Right cardiac atrium (tissue), 5 donors: ENCODE results near the gene RFX7. TPM values are rescaled to one million over a fixed set of nuclear protein-coding genes. Genes with fewer than 3 reads are reported as not detected.
A peak's percentile ranks its signal among the peaks of the same experiment; 100 is the strongest.

Experiments
- ATAC-seq, 2 donors: fragments of 200-7000 bp; cut with Tn5 transposase; one replicate each; pipeline versions ENCODE4 v1.8.0 to v1.9.1; 2020; ENCODE audit warnings: moderate library complexity in 2 of 2, mild to moderate bottlenecking in 1 of 2
- DNase-seq, 3 donors: peaks; one replicate each; pipeline ENCODE4 v3.0.0-alpha.2; 2020
- H3K27ac ChIP-seq: one replicate; pipeline ENCODE4 v1.5.1; 2013; ENCODE audit warnings: mild to moderate bottlenecking, low read length, control low read depth, moderate library complexity
- H3K27me3 ChIP-seq: one replicate; pipeline ENCODE4 v1.6.1; 2013; ENCODE audit not compliant: control insufficient read depth, insufficient read depth
- H3K4me1 ChIP-seq: one replicate; pipeline ENCODE4 v1.6.1; 2013; ENCODE audit warnings: low read length; ENCODE audit not compliant: control insufficient read depth, insufficient read depth
- H3K4me3 ChIP-seq: one replicate; pipeline ENCODE4 v1.5.1; 2013; ENCODE audit warnings: low read length, control low read depth
- H3K9me3 ChIP-seq: one replicate; pipeline ENCODE4 v1.6.1; 2013; ENCODE audit warnings: low read length; ENCODE audit not compliant: control insufficient read depth
- WGBS: extraction: QIAGEN DNeasy Blood & Tissue Kit; methylation state at CpG from one replicate; pipeline ENCODE4 v1.1.7; 2013; 5-methylcytosine and 5-hydroxymethylcytosine counted together
- intact Hi-C, 4 donors: fragments of 100-400 bp; cut with DNase I; formaldehyde crosslinking; loops; one replicate each; pipeline versions ENCODE4 v1.11.0 to v1.14.0; 2022 to 2023
- polyA plus RNA-seq: library from polyadenylated mRNA; stranded (reverse); fragments of 200-250 nt; gene quantifications from one replicate; pipeline ENCODE4 v1.2.3, GENCODE V29; 2013
- total RNA-seq, 4 donors: library from RNA; stranded (reverse); fragmentation: NEBNext Ultra II Directional; extraction: Animal tissue kit (Norgen Biotek cat#: 25700); gene quantifications; one replicate each; pipeline ENCODE4 v1.2.1, GENCODE V29; 2021
- donor health status: healthy with polysubstance abuse.
- donor health status: DM: no; HTN: yes; CAD: no.
- donor health status: DM: no; HTN: no; CAD: no.
- donor health status: DM: no; HTN: yes; CAD: no; lungs with severe emphysema.
- donor health status: DM: yes; HTN: yes; CAD: no.

Gene RFX7
- total and polyA plus RNA-seq, 5 donors: 1.1 to 10.1 (median 8.6) TPM

DNA sequence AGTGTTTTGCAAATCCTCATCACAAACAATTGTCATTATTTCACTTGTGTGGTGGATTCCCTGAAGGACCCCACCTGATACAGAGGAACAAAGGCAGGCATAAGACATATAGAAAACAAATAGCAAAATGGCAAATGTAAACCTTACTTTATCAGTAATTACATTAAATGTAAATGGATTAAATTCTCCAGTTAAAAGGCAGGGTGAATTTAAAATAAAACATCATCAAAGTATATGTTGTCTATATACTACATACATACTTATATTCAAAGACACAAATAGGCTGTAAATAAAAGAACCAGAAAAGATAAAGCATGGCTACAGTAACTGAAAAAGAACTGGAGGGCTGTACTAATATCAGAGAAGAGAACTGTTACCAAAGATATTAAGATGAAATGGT lies 117.3 kb downstream of the RFX7 start:
- Histone ChIP-seq H3K4me3 (no peak overlapping the region), H3K27me3 (no peaks in the 10 kb centered on the region), H3K9me3 (no peaks in the 10 kb centered on the region), H3K4me1 (no peaks in the 10 kb centered on the region), H3K27ac (no peak overlapping the region)
- DNase-seq (no peak), ATAC-seq (no peak)
- intact Hi-C loops: no loop called here

DNA sequence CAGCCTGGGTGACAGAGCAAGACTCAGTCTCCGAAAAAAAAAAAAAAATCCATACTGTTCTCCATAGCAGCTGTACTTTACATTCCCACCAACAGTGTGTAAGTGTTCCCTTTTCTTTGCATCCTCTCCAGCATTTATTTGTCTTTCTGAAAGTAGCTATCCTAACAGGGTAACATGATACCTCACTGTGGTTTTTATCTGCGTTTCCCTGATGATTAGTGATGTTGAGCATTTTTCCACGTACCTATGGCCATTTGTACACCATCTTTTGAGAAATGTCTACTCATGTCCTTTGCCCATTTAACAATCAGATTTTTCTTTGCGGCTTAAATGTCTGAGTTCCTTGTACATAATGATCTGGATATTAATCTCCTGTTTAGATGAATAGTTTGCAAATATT lies 119.3 kb downstream of the RFX7 start:
- Histone ChIP-seq H3K27me3 (no peaks in the 10 kb centered on the region), H3K9me3 (no peaks in the 10 kb centered on the region), H3K27ac (no peak overlapping the region), H3K4me1 (no peaks in the 10 kb centered on the region), H3K4me3 (no peak overlapping the region)
- DNase-seq: no peak
- intact Hi-C loops: no loop called here
- no peak for ATAC-seq
- over 99% methylated on average over 4 of the region's 4 CpGs for WGBS

DNA sequence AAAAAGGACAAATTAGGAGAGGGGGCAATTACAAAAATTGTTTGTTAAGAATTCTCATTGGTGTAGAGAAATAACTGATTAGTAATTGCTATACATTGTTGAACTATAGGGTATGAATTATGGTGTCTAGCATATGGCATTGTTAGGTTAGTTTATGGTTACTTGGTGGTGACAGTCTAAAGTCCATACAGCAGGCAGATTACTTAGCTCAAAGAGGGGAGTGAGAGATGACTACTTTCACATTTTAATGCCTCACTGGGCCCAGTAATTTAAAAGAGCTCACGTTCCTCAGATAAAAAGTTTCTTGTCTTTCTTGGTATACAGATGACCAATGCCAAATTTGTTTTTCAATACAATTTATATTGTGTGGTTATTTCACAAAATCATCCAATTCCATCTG lies 137.8 kb downstream of the RFX7 start:
- H3K27me3 ChIP-seq: no peaks in the 10 kb centered on the region
- no peaks in the 10 kb centered on the region for H3K4me1 ChIP-seq
- H3K9me3 ChIP-seq: no peaks in the 10 kb centered on the region
- no peak overlapping the region for H3K4me3 ChIP-seq
- WGBS: 76% methylated on average over 1 of the region's 1 CpG
- H3K27ac ChIP-seq: no peak overlapping the region
- DNase-seq (no peak), ATAC-seq (no peak)
- intact Hi-C loops: no loop called here

DNA sequence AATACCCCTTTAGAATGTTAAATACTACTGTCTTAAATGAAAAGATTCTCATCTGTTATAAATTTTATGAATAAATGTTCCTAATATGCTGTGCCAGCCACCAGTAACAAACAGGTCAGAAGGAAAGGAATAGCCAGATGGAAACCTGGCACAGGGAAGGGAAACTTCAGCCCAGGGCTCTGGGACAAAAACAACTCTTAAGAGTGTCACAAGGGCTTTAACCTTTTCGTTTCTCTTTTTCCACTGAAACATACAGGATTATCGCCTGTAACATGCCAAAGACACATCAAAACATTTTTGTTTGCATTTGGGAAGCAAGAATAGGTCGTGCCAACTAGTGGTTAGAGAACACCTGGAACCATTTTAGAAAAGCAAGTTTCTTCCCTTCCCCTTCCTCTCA lies 141.2 kb downstream of the RFX7 start:
- 54% methylated on average over 3 of the region's 3 CpGs for WGBS
- H3K4me1 ChIP-seq: no peaks in the 10 kb centered on the region
- ATAC-seq (peak; percentile 82 to 86), DNase-seq (no peak)
- intact Hi-C loops: no loop called here
- no peaks in the 10 kb centered on the region for H3K9me3 ChIP-seq
- no peak overlapping the region for H3K4me3 ChIP-seq
- H3K27me3 ChIP-seq: no peaks in the 10 kb centered on the region
- H3K27ac ChIP-seq: no peak overlapping the region

DNA sequence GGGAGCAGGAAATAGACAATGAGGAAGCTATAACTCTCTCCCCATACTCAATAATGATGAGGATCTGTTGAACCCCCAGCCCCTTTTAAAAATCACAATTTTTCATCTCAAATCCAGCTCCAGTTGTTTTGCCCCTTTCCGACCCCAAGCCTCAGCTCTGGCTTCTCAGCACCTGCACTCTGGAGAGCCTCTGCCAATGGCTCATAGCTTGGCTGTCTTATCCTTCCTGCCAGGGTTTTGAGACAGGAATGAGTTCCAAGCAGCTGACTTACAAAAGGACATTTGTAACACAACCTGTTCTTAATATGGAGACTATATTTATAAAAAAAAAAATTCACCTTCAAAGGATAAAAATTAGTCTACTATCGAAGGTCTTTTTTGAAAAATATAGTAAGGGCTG lies 144.4 kb downstream of the RFX7 start:
- H3K27ac ChIP-seq: no peak overlapping the region
- no peak for DNase-seq
- ATAC-seq: no peak
- intact Hi-C loops: no loop called here
- no peaks in the 10 kb centered on the region for H3K9me3 ChIP-seq
- 75% methylated on average over 2 of the region's 2 CpGs for WGBS
- H3K4me1 ChIP-seq: no peaks in the 10 kb centered on the region
- no peak overlapping the region for H3K4me3 ChIP-seq
- no peaks in the 10 kb centered on the region for H3K27me3 ChIP-seq

DNA sequence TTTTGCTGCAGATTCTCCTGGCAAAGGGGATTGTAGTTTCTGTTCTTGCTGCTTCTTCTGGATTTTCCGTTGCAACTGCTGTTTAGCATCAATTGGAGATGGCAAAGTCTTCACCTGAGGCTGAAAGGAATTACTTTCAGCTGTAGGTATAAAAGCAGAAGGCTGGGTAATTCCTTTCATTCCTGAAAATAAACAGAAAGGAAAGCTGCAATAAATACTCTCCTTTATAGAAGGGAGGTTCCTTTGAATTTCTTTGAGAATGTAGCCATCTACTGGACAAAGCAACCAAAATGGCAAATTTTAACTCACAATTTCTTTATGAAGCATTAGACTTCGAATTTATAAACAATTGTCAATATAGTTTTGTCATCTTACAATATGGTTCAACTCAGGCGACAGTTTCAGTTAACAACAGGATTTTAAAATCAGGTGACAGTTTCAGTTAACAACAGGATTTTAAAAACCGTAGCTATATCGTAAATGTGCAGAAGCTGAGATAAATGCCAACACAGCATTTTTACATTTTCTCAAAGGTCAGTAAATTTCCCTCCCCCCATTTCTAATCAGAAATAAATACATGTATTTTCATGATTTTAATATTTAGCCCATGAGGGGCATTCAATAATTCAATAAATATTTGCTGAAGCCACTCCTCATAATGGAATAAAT lies 145.3 kb downstream of the RFX7 start:
- Histone ChIP-seq H3K27me3 (no peaks in the 10 kb centered on the region), H3K4me1 (no peaks in the 10 kb centered on the region), H3K9me3 (no peaks in the 10 kb centered on the region), H3K27ac (no peak overlapping the region), H3K4me3 (no peak overlapping the region)
- no peak for ATAC-seq
- no peak for DNase-seq
- intact Hi-C loops: no loop called here
- 80% methylated on average over 5 of the region's 5 CpGs for WGBS

DNA sequence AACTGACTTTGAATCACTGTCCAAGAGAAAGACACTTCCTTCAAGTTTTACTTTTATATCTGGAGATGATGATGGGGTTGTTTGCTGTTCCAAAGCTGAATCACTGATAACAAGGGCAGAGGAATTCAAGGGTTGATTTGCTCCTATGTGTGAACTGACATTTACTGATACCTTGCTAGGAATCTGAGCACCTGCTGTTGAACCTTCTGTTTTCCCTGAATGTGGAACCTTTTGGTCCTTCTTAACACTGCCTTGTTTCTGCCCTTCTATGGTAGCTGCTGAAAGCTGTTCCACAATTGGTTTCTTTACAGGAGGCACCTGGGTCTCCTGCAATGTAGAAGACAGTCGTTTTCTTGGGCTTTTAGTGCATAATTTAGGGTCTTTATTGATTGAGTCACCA lies 148.3 kb downstream of the RFX7 start:
- no peak overlapping the region for H3K27ac ChIP-seq
- no peak for ATAC-seq
- whole genome bisulfite sequencing: 64% methylated on average over 1 of the region's 1 CpG
- no peak overlapping the region for H3K4me3 ChIP-seq
- intact Hi-C loops: no loop called here
- H3K4me1 ChIP-seq: no peaks in the 10 kb centered on the region
- no peak for DNase-seq
- no peaks in the 10 kb centered on the region for H3K9me3 ChIP-seq
- no peaks in the 10 kb centered on the region for H3K27me3 ChIP-seq

DNA sequence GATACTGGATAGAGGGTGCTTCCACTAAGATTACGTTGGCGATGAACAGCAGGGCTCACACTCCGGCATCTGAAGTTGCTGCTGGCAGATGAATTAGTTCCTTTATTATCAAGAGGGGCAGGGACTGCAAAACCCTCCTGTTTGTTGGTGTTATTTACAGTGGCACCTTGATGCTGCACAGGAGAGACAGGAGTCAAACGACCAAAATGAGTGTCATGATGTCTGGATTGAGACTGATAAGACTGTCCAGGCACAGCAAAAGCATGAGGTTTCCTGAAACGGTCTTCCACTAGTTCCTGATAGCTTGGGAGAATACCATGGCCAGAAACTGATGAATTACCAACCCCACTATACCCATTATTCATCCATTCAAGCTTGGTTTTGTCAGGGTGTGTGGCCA lies 149.5 kb downstream of the RFX7 start:
- Histone ChIP-seq H3K9me3 (no peaks in the 10 kb centered on the region), H3K27me3 (no peaks in the 10 kb centered on the region), H3K27ac (no peak overlapping the region), H3K4me3 (no peak overlapping the region), H3K4me1 (no peaks in the 10 kb centered on the region)
- ATAC-seq: no peak
- intact Hi-C loops: no loop called here
- 90% methylated on average over 5 of the region's 5 CpGs for WGBS
- DNase-seq: no peak

DNA sequence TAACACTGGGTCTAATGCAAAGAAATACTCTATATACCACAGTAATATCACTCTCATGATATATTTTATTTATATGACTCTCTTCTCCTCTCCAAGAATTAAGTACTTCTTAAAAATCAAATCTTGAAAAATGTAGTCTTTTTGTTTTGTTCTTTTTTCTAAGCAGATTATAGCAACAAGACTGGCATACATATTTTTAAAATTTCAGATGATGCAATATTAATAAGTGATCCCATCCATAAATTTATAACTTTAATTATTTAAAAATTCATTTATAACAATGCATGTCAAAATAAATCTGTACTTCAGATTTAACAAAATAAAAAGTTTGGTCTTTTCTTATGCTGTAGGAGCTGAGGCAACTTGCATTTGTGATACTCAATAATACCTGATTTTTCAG lies 155.3 kb downstream of the RFX7 start:
- ATAC-seq: no peak

DNA sequence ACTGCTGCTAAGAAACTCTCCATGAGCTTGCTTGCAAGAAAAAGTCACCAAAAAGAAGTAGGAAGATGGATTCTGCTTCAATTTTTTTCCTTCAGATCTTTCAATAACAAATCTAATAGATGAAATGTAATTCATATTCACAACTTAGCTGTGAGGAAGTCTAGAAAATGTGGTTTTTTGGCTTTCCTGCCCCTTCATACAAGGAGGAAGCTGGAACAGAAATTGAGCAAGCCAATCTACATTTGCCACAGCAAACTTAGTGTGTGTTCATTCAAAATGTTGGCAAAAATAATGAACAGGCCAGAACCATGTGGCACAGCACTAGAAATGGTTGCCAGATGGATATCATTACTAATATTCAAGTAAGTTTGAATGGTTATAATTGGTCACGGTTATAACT lies 157.1 kb downstream of the RFX7 start:
- Histone ChIP-seq H3K27me3 (no peaks in the 10 kb centered on the region), H3K27ac (no peak overlapping the region), H3K4me1 (no peaks in the 10 kb centered on the region), H3K9me3 (no peaks in the 10 kb centered on the region), H3K4me3 (no peak overlapping the region)
- DNase-seq: no peak
- WGBS: 91% methylated on average over 1 of the region's 1 CpG
- ATAC-seq: no peak
- intact Hi-C loops: no loop called here

More for the DNA sequence above, 155.3 kb downstream of the RFX7 start:
- Histone ChIP-seq H3K9me3 (no peaks in the 10 kb centered on the region), H3K4me1 (no peaks in the 10 kb centered on the region), H3K4me3 (no peak overlapping the region), H3K27me3 (no peaks in the 10 kb centered on the region), H3K27ac (no peak overlapping the region)
- intact Hi-C loops: no loop called here
- DNase-seq: no peak

DNA sequence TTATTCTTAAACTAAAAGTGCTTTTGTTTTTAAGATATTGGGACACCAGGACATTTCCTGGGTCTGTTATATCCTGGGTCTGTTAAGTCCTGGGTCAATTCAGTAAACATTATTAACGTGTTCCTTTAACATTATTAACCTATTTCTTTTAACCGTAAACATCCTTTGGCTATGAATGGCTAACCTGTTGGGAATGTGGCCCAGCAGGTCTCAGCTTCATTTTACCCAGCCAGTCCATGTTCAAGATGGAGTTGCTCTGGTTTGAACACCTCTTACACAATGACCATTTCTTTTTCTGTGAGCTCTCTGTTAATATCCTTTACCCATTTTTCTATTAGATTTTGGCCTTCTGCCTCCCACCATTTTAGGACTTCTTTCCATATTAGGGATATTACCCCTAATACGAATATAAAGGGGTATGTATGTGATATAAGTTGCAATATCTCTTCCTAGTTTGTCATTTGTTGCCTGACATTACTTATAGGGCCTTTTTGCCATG lies 161.4 kb downstream of the RFX7 start:
- intact Hi-C loops: no loop called here
- ATAC-seq (no peak), DNase-seq (no peak)
- Histone ChIP-seq H3K4me1 (no peaks in the 10 kb centered on the region), H3K9me3 (no peaks in the 10 kb centered on the region), H3K4me3 (no peak overlapping the region), H3K27ac (no peak overlapping the region), H3K27me3 (no peaks in the 10 kb centered on the region)
- WGBS: 81% methylated on average over 3 of the region's 3 CpGs

DNA sequence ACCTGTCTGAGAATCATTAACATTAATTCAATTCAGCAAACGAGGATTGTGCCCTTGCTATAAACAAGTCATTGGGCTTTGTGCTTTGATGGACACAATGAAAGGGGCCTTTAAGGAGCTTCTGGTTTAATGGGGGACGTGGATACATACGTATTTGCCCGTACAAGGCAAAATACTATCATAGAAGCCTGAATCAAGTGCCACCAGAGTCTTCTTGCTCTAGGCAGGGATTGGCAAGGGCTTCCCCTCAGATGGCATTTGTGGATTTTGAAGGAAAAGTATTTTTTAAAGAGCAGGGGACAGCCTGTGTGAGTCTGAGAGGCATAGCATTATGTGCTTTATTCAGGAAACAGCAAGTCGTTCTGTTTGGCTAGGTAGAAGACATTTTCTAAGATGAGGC lies 166.6 kb downstream of the RFX7 start:
- ATAC-seq: no peak
- no peaks in the 10 kb centered on the region for H3K27me3 ChIP-seq
- H3K4me1 ChIP-seq: no peaks in the 10 kb centered on the region
- intact Hi-C loops: no loop called here
- no peak overlapping the region for H3K4me3 ChIP-seq
- H3K9me3 ChIP-seq: no peaks in the 10 kb centered on the region
- 72% methylated on average over 5 of the region's 5 CpGs for WGBS
- no peak overlapping the region for H3K27ac ChIP-seq
- no peak for DNase-seq
